Measurements from ENCODE around the gene ARL14. TPM values are rescaled to one million over a fixed set of nuclear protein-coding genes. Genes with fewer than 3 reads are reported as not detected.

The ARL14 gene
- total RNA-seq: not detected in 2 replicates

GRCh38 chr3:160676547-160677303, at the start of gene ARL14:
Gene ARL14, plus strand, starts transcription at chr3:160677160. Its CDS starts 187 bp downstream, at chr3:160677347.
- intact Hi-C loops (cut with micrococcal nuclease): loop anchor here (5.0 kb wide), 1 partner anchor 1974 kb away; no protein-coding TSS in a partner anchor

GRCh38 chr3:160629491-160629890, 47.5 kb upstream of the ARL14 start:
- intact Hi-C loops (cut with micrococcal nuclease): no loop called here

- intact Hi-C loops (cut with micrococcal nuclease): no loop called here
Observed at GRCh38 chr3:160633361-160634083, 43.4 kb upstream of the ARL14 start.

- intact Hi-C loops (cut with micrococcal nuclease): no loop called here
Observed at GRCh38 chr3:160635213-160635612, 41.7 kb upstream of the ARL14 start.

- intact Hi-C loops (cut with micrococcal nuclease): no loop called here
Observed at GRCh38 chr3:160637086-160637485, 39.9 kb upstream of the ARL14 start.

GRCh38 chr3:160638184-160638583, 38.8 kb upstream of the ARL14 start:
- intact Hi-C loops (cut with micrococcal nuclease): no loop called here

- intact Hi-C loops (cut with micrococcal nuclease): no loop called here
Observed at GRCh38 chr3:160641665-160642309, 35.2 kb upstream of the ARL14 start.

- intact Hi-C loops (cut with micrococcal nuclease): loop anchor here (1.0 kb wide), 1 partner anchor 298 kb away; no protein-coding TSS in a partner anchor
Observed at GRCh38 chr3:160643994-160644393, 33.0 kb upstream of the ARL14 start.

GRCh38 chr3:160644491-160644890, 32.5 kb upstream of the ARL14 start:
- intact Hi-C loops (cut with micrococcal nuclease): loop anchor here (1.0 kb wide), 1 partner anchor 298 kb away; no protein-coding TSS in a partner anchor

- intact Hi-C loops (cut with micrococcal nuclease): no loop called here
Observed at GRCh38 chr3:160648701-160649100, 28.3 kb upstream of the ARL14 start.

GRCh38 chr3:160649596-160649995, 27.4 kb upstream of the ARL14 start:
- intact Hi-C loops (cut with micrococcal nuclease): no loop called here

GRCh38 chr3:160653512-160653911, 23.4 kb upstream of the ARL14 start:
- intact Hi-C loops (cut with micrococcal nuclease): no loop called here

- intact Hi-C loops (cut with micrococcal nuclease): no loop called here
Observed at GRCh38 chr3:160660902-160661301, 16.1 kb upstream of the ARL14 start.

- intact Hi-C loops (cut with micrococcal nuclease): no loop called here
Observed at GRCh38 chr3:160661660-160662059, 15.3 kb upstream of the ARL14 start.

- intact Hi-C loops (cut with micrococcal nuclease): no loop called here
Observed at GRCh38 chr3:160665231-160665630, 11.7 kb upstream of the ARL14 start.

GRCh38 chr3:160665784-160666526, 11.0 kb upstream of the ARL14 start:
- intact Hi-C loops (cut with micrococcal nuclease): no loop called here

- intact Hi-C loops (cut with micrococcal nuclease): no loop called here
Observed at GRCh38 chr3:160667452-160667851, 9.5 kb upstream of the ARL14 start.

GRCh38 chr3:160668454-160668853, 8.5 kb upstream of the ARL14 start:
- intact Hi-C loops (cut with micrococcal nuclease): no loop called here

GRCh38 chr3:160671231-160671630, 5.7 kb upstream of the ARL14 start:
- intact Hi-C loops (cut with micrococcal nuclease): no loop called here

GRCh38 chr3:160671995-160672394, 5.0 kb upstream of the ARL14 start:
- intact Hi-C loops (cut with micrococcal nuclease): no loop called here

GRCh38 chr3:160673188-160673587, 3.8 kb upstream of the ARL14 start:
- intact Hi-C loops (cut with micrococcal nuclease): no loop called here

Measured in T-helper 1 cell treated with Interleukin-12 subunit alpha and Interleukin-12 subunit beta and Interleukin-4 antibody, amounts not matched to agents 30 ng/mL and 1 ng/mL, for 36 hours (primary cell).